HG03575 (cell line): ENCODE results near the gene TNXB.
"Not testable (repeated sequence)": the region's sequence is repeated elsewhere in the genome, so short reads cannot be mapped to it uniquely, and the experiment has no call there.

ENCODE experiments used
- ATAC-seq: cut with Tn5 transposase; IDR thresholded peaks from one replicate; pipeline ENCODE4 v1.9.1; 2021; ENCODE audit not compliant: unreplicated experiment, insufficient number of reproducible peaks, low FRiP score; ENCODE audit errors: extremely low read depth

The TNXB gene

DNA sequence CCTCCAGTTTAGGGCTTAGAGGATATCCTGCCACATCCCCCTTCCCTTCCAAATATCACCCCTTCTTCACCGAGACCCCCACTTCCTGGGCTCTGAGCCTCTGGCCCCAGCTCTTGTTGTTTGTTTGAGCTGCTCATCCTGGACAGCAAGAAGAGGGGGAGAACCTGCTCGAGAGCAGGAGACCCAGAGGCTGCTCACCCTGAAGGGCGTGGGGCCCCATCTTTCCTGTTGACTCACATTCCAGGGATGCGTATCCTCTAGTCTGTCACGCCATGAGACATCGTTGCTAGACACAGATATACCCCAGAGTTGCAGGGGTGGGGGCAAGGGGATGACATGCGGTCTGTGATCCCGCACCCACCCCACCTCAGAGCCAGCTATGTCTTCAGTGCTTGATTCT is 5.7 kb upstream of the TNXB start:
- ATAC-seq, result no peak

DNA sequence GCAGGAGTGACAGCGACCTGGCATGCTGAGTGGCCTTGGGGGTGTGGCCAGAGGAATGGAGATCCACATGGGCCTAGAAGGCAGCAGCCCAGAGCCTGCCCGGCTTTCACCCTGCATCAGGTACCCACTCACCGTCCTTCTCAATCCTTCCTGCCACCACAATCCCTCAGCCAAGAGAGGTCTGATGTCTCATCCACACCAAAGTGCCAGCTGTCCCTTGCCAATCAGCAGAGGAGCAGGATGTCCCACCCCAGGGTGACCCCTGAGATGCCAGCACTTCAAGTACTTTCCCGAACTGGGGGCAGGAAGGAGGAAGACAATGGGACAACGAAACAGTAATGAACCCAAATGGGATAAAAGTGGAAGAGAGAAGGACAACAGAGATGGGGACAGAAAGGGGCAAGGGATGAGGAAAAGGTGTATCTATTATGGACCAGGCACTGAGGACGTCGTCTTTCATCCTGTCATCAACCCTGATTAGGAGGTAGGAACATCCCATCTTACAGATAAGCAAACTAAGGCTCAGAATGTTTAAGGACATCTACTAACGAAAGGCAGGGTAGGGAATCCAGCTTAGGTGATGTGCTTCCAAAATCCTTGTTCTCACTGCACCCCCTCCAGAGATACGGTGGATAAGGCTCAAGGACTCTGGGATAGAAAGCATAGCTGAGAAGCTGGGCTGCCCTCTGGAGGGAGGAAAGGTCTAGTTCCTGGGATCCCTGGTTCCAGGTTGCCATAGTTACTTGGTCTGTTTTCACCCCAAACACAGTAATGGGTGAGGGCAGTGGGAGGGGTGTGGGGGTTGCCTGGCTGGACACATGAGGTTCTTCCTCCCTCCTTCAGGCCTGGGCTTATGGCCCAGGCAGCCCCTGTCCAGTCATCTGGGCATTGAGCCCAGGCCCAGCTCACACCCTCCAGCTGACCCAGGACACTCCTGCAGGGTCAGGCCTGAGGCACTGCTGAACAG is 4.5 kb upstream of the TNXB start:
- no peak for ATAC-seq

GRCh38 chr6:32112431-32112980 is 3.4 kb upstream of the TNXB start:
- ATAC-seq, result no peak

GRCh38 chr6:32111424-32112066 is 2.4 kb upstream of the TNXB start:
- ATAC-seq, result no peak

DNA sequence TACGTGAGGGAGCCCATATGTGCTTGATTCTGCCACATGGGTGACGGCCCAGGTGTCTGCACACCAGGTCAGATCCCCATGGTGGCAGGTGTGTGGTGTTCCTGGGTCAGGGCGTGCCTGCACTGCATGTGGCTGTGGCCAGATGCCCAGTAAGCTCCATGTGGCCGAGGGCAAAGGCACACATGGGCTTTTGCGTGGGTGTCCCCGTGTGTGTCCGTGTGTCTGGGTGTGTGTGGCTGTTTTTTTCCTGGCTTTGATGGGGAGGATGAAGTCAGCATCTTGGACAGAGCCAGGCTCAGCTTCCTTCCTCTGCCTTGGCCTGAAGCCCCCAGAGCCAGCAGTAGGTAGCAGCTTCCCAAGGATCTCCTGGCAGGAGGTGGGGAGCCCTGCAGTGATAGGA is 1.5 kb upstream of the TNXB start:
- no peak for ATAC-seq

DNA sequence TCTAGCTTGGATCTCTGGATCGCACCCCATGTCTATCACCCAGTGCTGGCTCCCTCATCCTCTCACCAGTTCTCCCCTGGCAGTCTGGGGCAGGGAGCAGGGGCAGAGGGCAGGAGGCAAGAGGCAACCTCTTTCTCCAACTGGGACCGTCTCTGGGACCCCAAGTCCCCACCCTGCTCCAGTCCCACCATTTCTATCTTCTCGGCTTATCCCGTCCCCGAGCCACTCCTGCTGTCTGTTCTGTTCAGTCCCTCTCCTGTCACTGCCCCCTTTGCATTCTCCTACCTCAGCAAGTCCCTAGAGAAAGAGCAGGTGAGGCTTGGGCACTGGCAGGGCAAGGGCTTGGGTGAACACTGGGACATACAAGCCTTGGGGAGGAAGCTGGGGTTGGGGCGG is 625 bp upstream of the TNXB start:
- ATAC-seq, result no peak

DNA sequence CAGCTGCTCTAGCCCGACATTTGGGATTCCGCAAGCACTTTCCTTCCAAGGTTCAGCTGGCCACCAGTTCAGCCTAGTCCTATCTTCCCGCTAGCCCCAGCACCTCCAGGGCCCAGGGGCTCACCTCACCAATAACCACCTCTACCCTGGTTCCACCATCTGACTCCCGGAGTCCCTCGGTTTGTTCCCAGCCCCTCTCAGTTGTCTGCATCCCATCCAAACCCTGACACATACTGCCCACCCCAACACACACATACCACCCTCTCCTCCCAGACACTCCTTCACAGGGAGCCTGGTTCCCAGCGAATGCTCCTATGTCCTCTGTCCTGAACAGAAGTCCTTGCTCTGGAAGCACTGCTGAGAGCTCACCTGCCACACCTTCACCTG is 418 bp downstream of the TNXB start:
- ATAC-seq, result no peak

GRCh38 chr6:32108094-32108627 is 977 bp downstream of the TNXB start:
- ATAC-seq, result no peak

- ATAC-seq, result no peak
Observed at GRCh38 chr6:32107406-32107805, 1.7 kb downstream of the TNXB start.

DNA sequence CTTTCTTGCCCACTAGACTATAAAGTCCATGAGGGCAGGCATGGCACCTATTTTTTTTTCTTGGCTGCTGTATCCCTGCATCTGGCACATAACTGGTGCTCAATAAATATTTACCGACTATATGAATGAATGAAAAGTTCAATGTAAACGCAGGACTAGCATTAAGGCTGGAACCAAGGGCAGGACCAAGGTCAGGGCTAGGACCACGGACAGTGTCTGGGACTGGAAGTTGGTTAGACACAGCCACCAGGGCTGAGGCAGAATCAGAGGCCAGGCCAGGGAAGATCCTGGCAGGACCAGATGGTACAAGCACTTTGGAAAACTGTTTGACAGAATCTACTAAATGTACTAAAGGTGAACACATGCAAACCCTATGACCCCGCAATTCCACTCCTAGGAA is 3.7 kb downstream of the TNXB start:
- no peak for ATAC-seq

DNA sequence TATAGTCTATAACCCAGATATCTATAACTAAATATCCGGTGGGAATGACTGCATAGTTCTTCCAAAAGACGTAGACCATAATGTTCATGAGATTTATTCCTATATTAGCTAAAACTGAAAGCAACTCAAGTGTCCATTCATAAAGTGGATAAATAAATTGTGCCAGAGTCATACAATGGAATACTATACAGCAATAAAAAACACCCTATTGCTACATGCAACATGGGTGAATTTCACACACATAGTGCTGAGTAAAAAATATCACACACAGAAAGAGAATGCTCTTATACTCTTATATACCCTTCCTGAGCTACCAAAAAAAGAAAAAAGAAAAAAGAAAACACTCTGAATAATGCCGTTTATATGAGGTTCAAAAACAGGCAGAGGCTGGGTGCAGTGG is 6.9 kb downstream of the TNXB start:
- no peak for ATAC-seq

- not testable (repeated sequence) for ATAC-seq
Observed at GRCh38 chr6:32100251-32100650, 8.9 kb downstream of the TNXB start.

DNA sequence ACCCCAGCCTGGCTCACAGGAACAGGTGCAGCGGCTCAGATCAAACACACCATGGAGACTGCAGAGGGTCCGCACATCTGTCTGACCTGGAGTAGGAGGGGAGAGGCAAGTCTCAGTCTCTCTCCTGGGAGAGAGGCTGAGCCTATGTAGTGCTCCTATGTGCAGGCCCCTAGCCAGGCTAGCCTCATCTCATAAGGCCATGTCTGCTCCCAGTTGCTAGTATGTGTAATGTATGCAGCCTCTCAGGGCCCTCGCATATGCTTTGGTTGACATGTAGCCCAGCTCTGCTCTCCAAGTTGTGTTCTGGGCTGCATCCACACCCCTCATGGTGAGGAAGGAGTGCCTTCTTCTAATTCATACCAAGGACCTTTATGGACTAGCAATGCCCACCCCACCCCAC is 11.8 kb downstream of the TNXB start:
- no peak for ATAC-seq

DNA sequence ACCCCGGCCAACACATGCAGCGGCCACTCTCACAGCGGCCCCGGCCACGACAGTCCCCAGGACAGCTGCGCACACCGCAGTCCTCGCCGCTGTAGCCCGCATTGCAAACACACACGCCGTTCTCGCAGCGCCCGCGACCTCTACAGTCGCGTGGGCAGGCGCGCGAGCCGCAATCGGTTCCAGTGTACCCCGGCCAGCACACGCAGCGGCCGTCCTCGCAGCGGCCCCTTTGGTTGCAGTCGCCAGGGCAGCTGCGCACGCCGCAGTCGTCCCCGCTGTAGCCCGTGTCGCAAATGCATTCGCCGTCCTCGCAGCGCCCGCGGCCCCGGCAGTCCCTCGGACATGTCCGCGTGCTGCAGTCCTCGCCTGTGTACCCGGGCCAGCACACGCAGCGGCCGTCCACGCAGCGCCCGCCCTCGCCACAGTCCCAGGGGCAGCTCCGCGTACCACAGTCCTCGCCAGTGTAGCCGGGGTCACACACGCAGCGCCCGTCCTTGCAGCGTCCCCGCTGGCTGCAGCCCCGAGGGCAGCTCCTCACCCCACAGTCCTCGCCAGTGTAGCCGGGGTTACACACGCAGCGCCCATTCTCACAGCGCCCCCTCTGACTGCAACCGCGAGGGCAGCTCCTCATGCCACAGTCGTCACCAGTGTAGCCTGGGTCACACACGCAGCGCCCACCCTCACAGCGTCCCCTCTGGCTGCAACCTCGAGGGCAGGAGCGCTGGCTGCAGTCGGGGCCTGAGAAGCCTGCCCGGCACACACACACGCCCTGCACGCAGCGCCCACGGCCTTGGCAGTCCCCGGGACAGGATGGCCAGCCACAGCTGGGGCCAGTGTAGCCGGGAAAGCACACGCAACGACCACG is 12.5 kb downstream of the TNXB start:
- ATAC-seq, result no peak

DNA sequence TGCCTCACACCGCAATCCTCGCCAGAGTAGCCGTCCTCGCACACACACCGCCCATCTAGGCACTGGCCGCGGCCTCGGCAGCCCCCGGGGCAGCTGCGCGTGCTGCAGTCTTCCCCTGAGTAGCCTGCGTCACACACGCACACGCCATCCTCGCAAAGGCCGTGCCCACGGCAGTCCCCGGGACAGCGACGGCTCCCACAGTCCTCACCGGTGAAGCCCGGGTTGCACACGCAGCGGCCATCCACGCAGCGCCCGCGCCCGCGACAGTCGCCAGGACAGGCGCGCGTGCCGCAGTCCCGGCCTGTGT is 13.1 kb downstream of the TNXB start:
- no peak for ATAC-seq

- no peak for ATAC-seq
Observed at GRCh38 chr6:32095338-32096086, 13.6 kb downstream of the TNXB start.

DNA sequence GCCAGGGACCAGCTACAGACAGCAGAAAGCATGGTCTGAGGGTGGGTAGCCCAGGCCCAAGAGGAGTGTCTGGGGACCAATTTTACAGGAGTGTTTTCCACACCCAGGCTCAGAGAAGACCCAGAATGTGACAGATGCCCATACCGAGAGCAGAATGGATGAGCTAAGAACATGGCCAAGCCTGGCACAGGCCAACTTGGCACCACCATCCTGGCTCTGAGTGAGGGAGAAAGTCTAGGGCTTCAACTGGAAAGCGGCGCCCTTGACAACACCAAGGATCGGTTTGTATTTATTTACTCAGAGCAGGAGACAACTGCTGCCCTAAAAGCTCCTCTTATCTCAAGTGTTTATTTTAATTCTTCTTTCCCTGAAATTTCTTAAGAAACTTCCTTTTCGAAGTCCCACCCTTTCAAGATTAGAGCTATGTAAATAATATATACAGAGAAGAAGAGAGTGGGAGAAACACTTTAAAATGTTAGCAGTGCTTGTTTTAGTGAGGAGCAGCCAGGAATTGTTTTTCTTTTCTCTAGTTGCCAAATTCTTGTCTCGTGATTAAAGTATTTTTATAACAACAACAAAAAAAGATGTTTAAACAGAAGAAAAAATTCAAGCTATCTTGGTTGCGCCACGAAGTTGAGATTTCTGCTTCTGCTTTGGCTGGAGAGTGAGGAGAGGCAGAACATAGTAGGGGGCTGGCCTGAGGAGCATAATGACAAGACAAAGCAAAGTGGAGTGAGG is 16.2 kb downstream of the TNXB start:
- no peak for ATAC-seq
